ENCODE measurements around the gene CRYGS.
A peak's percentile ranks its signal among the peaks of the same experiment; 100 is the strongest.
"Not testable (repeated sequence)": the region's sequence is repeated elsewhere in the genome, so short reads cannot be mapped to it uniquely, and the experiment has no call there.

CRYGS gene

DNA sequence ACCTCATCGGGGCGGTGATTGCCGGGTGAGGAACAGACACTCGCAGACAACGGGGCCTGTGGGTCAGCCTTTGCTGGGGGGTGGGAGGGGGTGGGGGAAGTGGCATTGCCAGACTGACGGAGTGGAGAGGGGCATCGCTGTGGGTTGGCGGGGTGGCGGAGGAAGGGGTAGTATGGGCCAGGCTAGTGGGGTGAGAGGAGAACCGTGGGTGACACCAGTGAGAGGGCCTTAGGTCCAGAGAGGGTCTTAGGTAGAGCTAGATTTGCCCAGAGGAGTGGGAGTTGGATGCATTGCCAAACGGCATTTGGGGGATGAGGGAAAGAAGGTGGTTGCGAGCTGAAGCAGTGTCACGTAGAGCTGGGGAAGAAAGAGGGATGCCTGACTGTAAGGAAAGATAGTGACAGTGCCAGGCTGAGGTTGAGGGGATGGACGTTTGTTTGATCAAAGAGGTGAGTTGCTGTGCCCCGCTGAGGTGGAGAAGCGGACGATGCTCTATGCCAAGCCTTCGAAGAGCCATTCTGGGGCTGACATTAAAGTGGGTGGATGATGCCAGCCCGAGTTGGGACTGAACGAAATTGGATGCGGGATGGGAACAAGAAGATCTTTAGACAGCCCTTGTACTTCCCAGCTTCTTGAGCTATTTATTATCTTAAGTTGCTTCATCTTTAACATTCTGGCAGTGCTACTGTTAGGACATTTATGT, 26.9 kb upstream of the CRYGS start:
- Mint-ChIP-seq H3K9me3 (no peaks in the 10 kb centered on the region), H3K27me3 (no peaks in the 10 kb centered on the region), H3K4me1 (peaks cover 62% of the 10 kb centered on the region), H3K27ac (peak overlapping the region; percentile 98), H3K4me3 (peak overlapping the region; percentile 87), H3K36me3 (peaks cover 33% of the 10 kb centered on the region)
- CTCF ChIA-PET: interaction anchor here (1.2 kb wide), 2 partner anchors 30 to 46 kb away, joined by 3 to 4 read pairs; no protein-coding TSS in a partner anchor
- DNase-seq: no peak

DNA sequence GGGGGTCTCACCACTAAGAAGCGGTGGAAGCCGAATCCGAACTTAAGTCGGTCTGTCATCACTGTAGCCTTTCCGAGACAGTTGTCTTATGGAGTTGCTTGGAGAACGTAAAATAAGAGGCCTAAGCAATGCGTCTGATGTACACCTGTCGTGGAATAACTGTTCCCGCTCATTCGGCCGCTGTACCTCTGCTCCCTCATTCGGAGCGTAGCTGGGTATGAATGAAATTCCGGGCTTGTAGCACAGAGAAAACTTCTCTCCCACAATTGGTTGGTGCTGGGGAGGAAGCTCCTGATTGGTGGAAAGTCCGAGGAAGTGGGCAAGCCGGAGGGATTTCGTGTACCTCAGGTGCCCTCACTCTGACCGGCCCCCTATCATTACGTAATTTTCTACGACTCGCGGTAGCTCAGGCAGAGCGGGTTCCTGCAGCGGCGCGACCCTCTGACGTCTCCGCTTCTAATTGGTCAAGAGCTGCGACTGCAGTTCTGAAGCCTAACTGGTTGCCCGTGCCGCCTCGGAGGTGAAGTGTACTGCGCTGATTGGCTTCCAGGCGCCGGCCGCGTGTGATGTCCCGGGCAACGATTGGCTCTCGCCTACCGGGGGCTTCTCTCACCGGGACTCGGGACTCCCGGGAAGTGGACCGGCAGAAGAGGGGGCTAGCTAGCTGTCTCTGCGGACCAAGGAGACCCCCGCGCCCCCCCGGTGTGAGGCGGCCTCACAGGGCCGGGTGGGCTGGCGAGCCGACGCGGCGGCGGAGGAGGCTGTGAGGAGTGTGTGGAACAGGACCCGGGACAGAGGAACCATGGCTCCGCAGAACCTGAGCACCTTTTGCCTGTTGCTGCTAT, 26.1 kb upstream of the CRYGS start, which contains the start of gene DNAJB11:
TSS of gene DNAJB11 (plus strand) at position 625 of the 845 bp plus-strand sequence. CDS start at position 803, 178 bp downstream.
- CTCF ChIA-PET: interaction anchor here (0.6 to 1.5 kb wide), 5 partner anchors 30 to 627 kb away, joined by 3 to 8 read pairs (median 3); partner anchors contain the start of gene AHSG
- Mint-ChIP-seq H3K27ac (peak within 1 kb of the TSS; percentile 98), H3K9me3 (no peaks in the 10 kb centered on the region)

GRCh38 chr3:186569779-186570095, 25.6 kb upstream of the CRYGS start:
- peaks cover 66% of the 10 kb centered on the region for H3K4me1 Mint-ChIP-seq
- H3K9me3 Mint-ChIP-seq: no peaks in the 10 kb centered on the region
- H3K27ac Mint-ChIP-seq: peak overlapping the region; percentile 98
- H3K36me3 Mint-ChIP-seq: peaks cover 27% of the 10 kb centered on the region
- DNase-seq: no peak
- peak overlapping the region; percentile 87 for H3K4me3 Mint-ChIP-seq
- H3K27me3 Mint-ChIP-seq: no peaks in the 10 kb centered on the region
- CTCF ChIA-PET: interaction anchor here (0.6 to 1.5 kb wide), 5 partner anchors 29 to 626 kb away, joined by 3 to 8 read pairs (median 3); partner anchors contain the start of gene AHSG

More for the DNA sequence above, 26.1 kb upstream of the CRYGS start, which contains the start of gene DNAJB11:
- Mint-ChIP-seq H3K4me1 (peaks cover 67% of the 10 kb centered on the region), H3K27me3 (no peaks in the 10 kb centered on the region), H3K4me3 (peak within 1 kb of the TSS; percentile 87), H3K36me3 (peaks cover 28% of the 10 kb centered on the region)
- DNase-seq: peak; percentile 100

- peaks cover 27% of the 10 kb centered on the region for H3K36me3 Mint-ChIP-seq
- H3K4me1 Mint-ChIP-seq: peaks cover 66% of the 10 kb centered on the region
- H3K9me3 Mint-ChIP-seq, DNase-seq, H3K27me3 Mint-ChIP-seq: not testable (repeated sequence)
- H3K27ac Mint-ChIP-seq: peak overlapping the region; percentile 98
- H3K4me3 Mint-ChIP-seq: peak overlapping the region; percentile 87
- CTCF ChIA-PET: interaction anchor here (0.6 to 1.5 kb wide), 2 partner anchors 140 to 626 kb away, joined by 3 to 8 read pairs; no protein-coding TSS in a partner anchor
Measured at GRCh38 chr3:186569361-186569760, 25.2 kb upstream of the CRYGS start.

GRCh38 chr3:186567072-186567921, 23.1 kb upstream of the CRYGS start, which contains the start of gene TBCCD1:
TSS of gene TBCCD1 (minus strand) at chr3:186567339. CDS start at chr3:186564329, 3,010 bp downstream.
- no peaks in the 10 kb centered on the region for H3K27me3 Mint-ChIP-seq
- CTCF ChIA-PET: interaction anchor here (0.9 to 1.4 kb wide), 5 partner anchors 9 to 624 kb away, joined by 3 to 5 read pairs (median 3); no protein-coding TSS in a partner anchor
- peak within 1 kb of the TSS; percentile 83 for H3K27ac Mint-ChIP-seq
- peak within 1 kb of the TSS; percentile 84 for H3K4me3 Mint-ChIP-seq
- peaks cover 65% of the 10 kb centered on the region for H3K4me1 Mint-ChIP-seq
- no peaks in the 10 kb centered on the region for H3K9me3 Mint-ChIP-seq
- H3K36me3 Mint-ChIP-seq: peaks cover 25% of the 10 kb centered on the region
- DNase-seq: peak; percentile 92

- peaks cover 25% of the 10 kb centered on the region for H3K36me3 Mint-ChIP-seq
- CTCF ChIA-PET: interaction anchor here (0.9 to 1.0 kb wide), 3 partner anchors 8 to 50 kb away, joined by 3 to 4 read pairs (median 4); no protein-coding TSS in a partner anchor
- H3K27me3 Mint-ChIP-seq: no peaks in the 10 kb centered on the region
- peaks cover 63% of the 10 kb centered on the region for H3K4me1 Mint-ChIP-seq
- H3K27ac Mint-ChIP-seq: peak overlapping the region; percentile 83
- no peaks in the 10 kb centered on the region for H3K9me3 Mint-ChIP-seq
- H3K4me3 Mint-ChIP-seq: peak overlapping the region; percentile 84
- DNase-seq: no peak
Measured at GRCh38 chr3:186566772-186567071, 22.5 kb upstream of the CRYGS start.

- Mint-ChIP-seq H3K36me3 (peaks cover 23% of the 10 kb centered on the region), H3K27ac (no peak overlapping the region), H3K27me3 (no peaks in the 10 kb centered on the region), H3K9me3 (no peaks in the 10 kb centered on the region), H3K4me3 (no peak overlapping the region), H3K4me1 (peaks cover 46% of the 10 kb centered on the region)
- CTCF ChIA-PET: interaction anchor here (0.6 kb wide), 1 partner anchor 588 kb away, joined by 3 read pairs; no protein-coding TSS in a partner anchor
- no peak for DNase-seq
Measured at GRCh38 chr3:186564586-186564985, 20.4 kb upstream of the CRYGS start.

DNA sequence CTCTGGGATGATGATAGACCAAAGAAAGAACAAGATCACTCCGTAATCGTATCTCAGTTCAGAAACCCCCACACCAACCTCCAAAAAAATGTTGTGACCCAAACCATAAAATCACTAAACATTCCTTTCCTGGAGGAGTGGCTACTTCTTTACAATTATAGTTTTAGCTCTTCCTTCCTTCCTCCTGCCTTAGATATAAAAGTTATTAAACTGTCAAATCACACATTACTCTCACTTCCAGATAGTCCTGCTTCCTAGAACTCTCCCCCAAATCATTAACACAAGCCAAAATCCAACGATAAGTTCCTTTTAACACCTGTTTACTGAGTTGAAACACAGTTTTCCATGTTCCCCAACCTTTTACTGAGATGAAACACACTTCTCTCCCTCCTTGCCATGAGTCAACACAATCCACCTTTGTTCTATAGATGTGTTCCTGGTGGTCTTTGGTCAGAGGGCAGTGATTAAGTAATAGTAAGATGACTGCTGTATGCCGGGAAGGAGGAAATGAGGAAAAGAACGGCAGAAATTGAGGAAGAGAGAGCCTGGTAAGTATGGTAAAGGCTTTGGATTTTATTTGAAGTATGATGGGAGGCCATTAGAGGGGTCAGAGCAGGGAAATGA, 8.3 kb upstream of the CRYGS start:
- CTCF ChIA-PET: interaction anchor here (1.1 to 1.4 kb wide), 2 partner anchors 11 to 13 kb away, joined by 3 to 5 read pairs; no protein-coding TSS in a partner anchor
- no peaks in the 10 kb centered on the region for H3K9me3 Mint-ChIP-seq
- peak overlapping the region; percentile 1 for H3K27ac Mint-ChIP-seq
- H3K27me3 Mint-ChIP-seq: no peaks in the 10 kb centered on the region
- DNase-seq: no peak
- peaks cover 36% of the 10 kb centered on the region for H3K36me3 Mint-ChIP-seq
- H3K4me1 Mint-ChIP-seq: no peaks in the 10 kb centered on the region
- no peak overlapping the region for H3K4me3 Mint-ChIP-seq

DNA sequence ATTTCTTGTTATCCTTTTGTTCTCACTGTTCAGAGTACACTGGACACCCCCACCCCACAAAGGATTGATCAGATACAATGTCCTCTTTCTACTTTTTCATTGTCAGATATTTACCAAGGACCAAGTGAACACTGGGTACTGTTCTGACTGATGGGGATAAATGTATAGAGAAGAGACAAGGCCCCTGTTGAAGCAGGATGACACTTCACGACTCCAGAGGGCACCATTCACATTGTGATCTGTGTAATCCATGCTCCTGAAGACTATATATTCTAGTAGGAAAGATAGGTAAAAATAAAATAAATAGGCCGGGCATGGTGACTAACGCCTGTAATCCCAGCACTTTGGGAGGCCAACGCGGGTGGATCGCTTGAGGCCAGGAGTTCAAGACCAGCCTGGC, 7.2 kb upstream of the CRYGS start:
- no peaks in the 10 kb centered on the region for H3K27me3 Mint-ChIP-seq
- H3K4me3 Mint-ChIP-seq: no peak overlapping the region
- H3K27ac Mint-ChIP-seq: no peak overlapping the region
- no peak for DNase-seq
- H3K9me3 Mint-ChIP-seq: no peaks in the 10 kb centered on the region
- H3K4me1 Mint-ChIP-seq: no peaks in the 10 kb centered on the region
- CTCF ChIA-PET: interaction anchor here (1.4 kb wide), 1 partner anchor 12 kb away, joined by 3 read pairs; no protein-coding TSS in a partner anchor
- H3K36me3 Mint-ChIP-seq: peaks cover 28% of the 10 kb centered on the region

GRCh38 chr3:186549497-186549896, 5.3 kb upstream of the CRYGS start:
- Mint-ChIP-seq H3K4me3 (no peak overlapping the region), H3K27me3 (no peaks in the 10 kb centered on the region), H3K27ac (no peak overlapping the region), H3K4me1 (no peaks in the 10 kb centered on the region), H3K36me3 (peaks cover 22% of the 10 kb centered on the region), H3K9me3 (no peaks in the 10 kb centered on the region)
- no peak for DNase-seq
- CTCF ChIA-PET: interaction anchor here (2.5 to 2.9 kb wide), 2 partner anchors 9 to 67 kb away, joined by 6 to 10 read pairs; no protein-coding TSS in a partner anchor

DNA sequence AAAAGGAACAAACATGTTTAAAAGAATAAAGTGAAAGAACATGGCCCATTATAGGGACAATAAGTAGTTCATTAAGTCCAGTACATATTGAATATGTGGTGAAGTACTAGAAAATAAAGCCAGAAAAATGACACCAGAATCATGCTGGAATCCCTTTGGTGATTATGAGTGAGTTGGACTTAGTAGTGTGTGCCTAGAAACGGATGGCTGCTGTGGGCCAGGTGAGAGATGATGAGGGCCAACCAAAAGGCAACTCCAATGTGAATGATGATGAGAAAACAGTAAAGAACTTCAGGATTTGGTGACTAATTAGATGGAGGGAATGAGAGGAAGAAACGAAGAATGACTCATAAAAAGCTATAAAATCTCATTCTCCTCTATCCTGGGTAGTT, 3.3 kb downstream of the CRYGS start:
- Mint-ChIP-seq H3K27me3 (peaks cover 1% of the 10 kb centered on the region), H3K4me3 (no peak overlapping the region), H3K9me3 (no peaks in the 10 kb centered on the region), H3K4me1 (peaks cover 9% of the 10 kb centered on the region), H3K36me3 (peaks cover 2% of the 10 kb centered on the region), H3K27ac (no peak overlapping the region)
- no peak for DNase-seq
- CTCF ChIA-PET: interaction anchor here (0.5 to 6.2 kb wide), 37 partner anchors 9 to 597 kb away, joined by 3 to 107 read pairs (median 5); partner anchors contain the start of genes DNAJB11 and EIF4A2

- CTCF ChIA-PET: interaction anchor here (0.6 to 6.2 kb wide), 46 partner anchors 9 to 667 kb away, joined by 3 to 107 read pairs (median 5); partner anchors contain the start of genes DNAJB11 and EIF4A2
- DNase-seq: peak; percentile 89
- peaks cover 9% of the 10 kb centered on the region for H3K4me1 Mint-ChIP-seq
- H3K36me3 Mint-ChIP-seq: peaks cover 3% of the 10 kb centered on the region
- H3K27me3 Mint-ChIP-seq: peaks cover 4% of the 10 kb centered on the region
- H3K27ac Mint-ChIP-seq: no peak overlapping the region
- H3K4me3 Mint-ChIP-seq: no peak overlapping the region
- no peaks in the 10 kb centered on the region for H3K9me3 Mint-ChIP-seq
Measured at GRCh38 chr3:186540221-186540834, 3.9 kb downstream of the CRYGS start.

Measured in activated naive CD4-positive, alpha-beta T cell treated with anti-CD3 and anti-CD28 coated beads, Interleukin-2, amount 10 ng/mL, durations not matched to agents 7 days and 5 days (primary cell).